GM19397 (cell line): ENCODE results near the gene TRPC6.
"Not testable (repeated sequence)": the region's sequence is repeated elsewhere in the genome, so short reads cannot be mapped to it uniquely, and the experiment has no call there.

ENCODE experiments used
- ATAC-seq: cut with Tn5 transposase; IDR thresholded peaks from one replicate; pipeline ENCODE4 v1.9.1; 2021; ENCODE audit warnings: mild to moderate bottlenecking, moderate library complexity; ENCODE audit not compliant: unreplicated experiment

The TRPC6 gene

DNA sequence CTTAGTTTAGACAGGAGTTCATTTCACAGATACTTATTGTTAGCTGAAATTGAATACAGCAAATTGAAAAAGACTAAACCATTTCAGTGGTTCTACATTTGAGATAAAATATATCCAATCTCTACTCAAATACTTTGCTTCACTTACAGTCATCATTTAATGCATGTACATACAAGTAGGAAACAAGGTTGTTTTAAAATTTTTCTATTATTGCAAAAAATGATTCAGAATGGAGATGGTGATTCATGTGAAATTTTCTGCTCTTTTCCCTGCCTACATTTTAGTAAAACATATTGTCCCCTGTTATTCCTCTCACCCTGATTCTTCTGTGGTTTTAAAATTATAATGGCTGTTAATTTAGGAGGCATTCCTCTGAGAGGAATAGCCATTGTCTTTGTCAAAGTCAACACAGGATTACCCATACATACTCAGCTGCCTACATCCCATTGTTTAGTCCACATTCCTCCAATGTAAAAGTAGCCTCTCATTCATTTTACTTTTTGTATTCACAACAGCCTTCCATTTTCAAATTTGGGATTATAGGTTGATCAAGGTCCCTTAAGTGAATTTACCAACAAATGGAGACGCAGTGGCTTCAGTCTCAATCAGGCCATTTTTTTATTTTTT, 60.1 kb downstream of the TRPC6 start:
- ATAC-seq = no peak

DNA sequence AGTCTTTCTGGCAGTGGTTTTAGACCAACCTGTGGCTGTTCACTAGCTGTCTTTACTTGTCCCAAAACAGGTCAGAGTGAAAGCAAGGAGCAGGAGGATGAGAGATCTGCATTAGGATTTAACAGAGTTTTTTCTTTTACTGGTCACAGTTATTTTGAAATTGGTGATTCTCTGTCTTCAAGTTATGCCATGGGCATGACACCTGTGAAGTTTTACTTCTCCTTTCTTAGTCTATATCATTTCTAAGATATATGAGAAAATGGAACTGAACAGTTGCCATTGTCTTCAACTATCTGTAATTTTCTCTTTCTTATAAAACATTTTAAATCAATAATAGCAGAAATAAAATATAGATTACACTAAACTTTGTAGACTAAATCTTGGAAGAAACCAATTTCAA, 60.6 kb downstream of the TRPC6 start:
- no peak for ATAC-seq

DNA sequence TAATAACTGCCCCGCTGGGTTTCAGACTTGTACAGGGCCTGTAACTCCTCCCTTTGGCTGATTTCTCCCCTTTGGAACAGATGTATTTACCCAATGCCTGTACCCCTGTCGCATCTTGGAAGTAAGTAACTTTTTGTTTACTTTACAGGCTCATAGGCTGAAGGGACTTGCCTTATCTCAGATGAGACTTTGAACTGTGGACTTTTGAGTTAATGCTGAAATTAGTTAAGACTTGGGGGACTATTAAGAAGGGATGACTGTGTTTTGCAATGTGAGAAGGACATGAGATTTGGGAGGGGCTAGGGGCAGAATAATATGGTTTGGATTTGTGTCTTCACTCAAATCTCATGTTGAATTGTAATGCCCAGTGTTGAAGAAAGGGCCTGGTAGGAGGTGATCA, 62.0 kb downstream of the TRPC6 start:
- ATAC-seq = no peak

DNA sequence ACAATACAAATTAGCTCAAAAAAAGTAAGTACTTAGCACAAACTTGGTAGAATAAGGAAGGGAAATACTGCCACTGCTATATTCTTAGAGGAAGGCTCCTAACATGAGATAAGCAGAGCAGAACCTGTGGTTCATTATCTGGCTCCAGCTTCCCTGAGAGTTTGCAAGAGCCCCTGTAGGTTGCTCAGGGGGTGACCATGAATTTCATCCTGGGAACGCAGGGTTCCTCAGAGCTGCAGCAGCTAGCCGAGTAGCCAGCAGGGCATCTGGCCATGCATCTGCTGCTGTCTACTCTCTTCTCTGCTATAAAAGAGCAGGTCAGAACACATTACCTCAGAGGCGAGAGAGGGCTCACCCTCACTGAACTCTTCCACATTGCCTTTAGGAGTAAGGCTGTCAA, 67.3 kb downstream of the TRPC6 start:
- no peak for ATAC-seq

DNA sequence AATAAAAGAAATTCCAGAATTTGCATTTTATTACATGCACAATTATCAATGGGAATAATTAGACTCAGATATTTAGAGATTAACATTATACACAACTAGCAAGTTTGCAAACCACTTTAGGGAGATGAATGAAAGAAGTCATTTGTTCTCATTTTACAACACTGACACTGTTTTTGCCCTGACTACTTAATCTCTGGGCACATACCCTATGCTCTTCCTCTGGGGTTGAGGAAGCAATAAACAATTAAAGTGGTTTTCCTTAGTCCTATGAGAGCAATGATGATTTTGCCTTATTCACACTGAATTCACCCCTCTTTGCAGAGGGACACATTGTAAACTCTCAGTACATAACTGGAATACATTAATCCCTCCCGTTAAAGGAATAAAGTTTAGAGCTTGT, 72.7 kb downstream of the TRPC6 start:
- no peak for ATAC-seq

DNA sequence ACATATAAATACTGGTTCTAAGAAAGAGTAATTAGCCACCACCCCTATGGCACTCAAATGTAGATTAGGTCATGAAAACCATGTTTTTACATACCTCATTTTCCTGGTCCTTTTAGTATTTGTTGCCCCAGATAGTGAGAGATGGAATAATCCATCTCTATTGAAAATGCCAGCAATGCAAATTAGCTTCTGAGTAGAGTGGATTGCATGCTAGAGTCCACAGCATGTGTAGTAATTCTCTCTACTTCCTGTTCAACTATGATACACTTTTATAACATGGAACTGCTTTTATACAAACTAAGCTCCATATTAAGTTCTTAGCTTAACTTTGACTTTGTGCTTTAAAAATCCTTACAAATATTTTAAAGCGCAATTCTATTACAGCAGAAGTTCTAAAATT, 73.2 kb downstream of the TRPC6 start:
- ATAC-seq = no peak

DNA sequence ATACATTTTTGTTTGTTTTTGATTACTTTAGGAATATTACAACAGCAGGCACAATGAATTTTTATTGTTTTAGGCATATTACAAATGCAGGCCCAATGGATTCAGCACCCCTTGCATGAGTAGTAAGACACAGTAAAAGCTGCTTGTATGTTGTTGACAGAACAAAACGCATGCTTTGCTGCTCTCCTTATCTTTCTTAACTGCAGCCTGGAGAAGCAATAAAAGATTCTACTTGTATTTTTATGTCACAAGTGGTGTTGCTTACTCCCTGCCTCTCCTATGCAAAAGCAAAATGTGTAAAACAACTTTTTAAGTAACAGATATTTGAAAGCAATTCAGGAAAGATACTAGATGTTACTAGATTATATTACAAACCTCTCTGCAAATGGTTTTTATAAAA, 73.9 kb downstream of the TRPC6 start:
- ATAC-seq = no peak

DNA sequence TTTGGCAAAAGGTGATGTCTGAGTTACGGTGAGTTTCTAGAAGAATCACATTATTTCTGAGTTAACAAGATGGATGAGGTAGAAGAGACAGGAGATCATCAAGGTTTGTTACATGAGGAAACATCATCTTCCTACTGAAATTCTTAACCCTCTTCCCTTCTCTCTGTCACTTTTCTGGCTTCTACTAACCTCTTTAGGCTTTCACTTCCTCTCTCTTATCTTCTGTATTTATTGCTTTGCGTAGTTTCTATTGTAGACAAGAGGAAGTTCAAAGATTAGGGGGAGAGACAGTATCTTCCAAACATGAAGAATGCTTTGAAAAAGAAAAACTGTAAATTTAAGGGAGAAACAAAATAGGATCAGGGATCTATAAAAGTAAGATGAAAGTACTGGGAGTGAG, 75.4 kb downstream of the TRPC6 start:
- no peak for ATAC-seq

DNA sequence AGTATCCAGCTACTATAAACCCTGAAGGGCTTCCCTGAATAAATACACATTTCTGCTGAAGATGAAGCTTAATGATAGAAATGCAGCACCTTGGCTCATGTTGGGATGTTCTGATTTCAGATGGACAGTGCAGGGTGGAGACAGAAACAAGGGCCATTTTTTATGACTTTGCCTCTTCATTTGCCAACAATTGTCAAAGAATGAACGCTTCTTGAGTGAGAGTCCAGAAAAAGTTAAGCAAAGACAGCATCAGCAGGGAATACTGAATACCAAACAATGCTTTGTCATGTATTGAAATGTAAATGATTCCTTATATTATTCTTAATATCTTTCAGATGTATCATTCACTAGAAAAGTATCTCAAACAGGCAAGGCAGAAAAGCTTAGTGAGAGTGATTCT, 84.9 kb downstream of the TRPC6 start:
- no peak for ATAC-seq

DNA sequence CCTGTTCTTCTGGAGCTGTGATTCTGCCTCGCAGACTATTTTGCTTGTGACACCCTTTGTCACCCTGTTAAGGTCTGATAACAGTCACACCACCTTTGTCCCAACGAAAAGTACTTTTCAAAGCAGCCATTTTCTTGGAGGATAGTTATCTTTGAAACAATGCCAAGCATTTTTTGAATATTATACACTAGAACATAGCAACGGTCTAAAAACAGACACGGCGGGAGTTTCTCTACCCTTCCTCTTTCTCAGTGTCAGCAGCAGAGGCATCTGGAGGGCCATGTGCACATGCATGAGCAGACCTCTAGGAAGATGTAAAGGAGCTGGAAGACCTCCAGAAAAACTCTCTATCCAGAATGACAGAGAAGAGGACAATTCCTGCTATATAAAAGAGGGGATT, 86.5 kb downstream of the TRPC6 start:
- no peak for ATAC-seq

DNA sequence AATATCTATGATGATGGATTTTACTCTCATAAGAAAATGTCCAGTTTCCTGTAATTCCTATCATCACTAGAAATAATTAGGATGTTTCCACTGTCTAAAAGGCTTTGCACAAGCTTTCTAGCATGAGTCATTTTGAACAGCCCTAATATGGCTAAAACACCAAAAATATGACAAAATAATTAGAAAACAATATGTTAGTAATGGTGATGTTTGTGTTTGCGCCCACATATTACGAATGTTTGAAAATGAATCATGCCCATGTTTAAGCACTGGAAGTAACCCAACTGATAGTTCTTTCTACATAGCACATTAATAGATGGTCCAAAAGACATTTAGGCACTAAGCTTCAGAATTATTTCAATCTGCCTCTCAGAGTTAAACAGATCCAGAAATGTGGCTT, 96.0 kb downstream of the TRPC6 start:
- ATAC-seq = no peak

DNA sequence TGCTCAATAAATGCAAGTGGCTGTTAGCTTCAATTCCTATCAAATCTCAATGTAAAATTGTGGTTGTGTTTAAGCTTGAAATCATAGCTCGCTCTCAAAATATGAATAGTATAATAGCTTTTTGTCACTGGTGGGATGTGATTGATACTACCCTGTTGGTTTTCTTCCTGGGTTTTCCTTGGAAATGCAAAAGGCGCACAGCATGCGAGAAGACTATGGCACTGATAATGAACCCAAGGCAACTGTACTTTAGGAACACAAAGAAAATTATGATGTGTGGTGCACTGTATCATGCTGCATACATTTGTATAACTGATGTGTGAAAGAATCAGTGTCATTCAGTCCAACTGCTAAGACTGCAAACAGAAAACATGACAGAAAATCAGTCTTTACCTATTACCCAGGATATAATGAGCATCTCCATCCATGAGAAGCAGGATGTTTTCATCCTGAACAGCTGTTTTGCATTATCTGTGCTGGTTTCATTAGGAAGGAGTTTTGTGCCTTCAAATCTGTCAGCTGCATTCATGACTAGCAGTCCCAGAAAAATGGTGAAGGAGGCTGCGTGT, 101.2 kb downstream of the TRPC6 start:
- ATAC-seq = no peak

DNA sequence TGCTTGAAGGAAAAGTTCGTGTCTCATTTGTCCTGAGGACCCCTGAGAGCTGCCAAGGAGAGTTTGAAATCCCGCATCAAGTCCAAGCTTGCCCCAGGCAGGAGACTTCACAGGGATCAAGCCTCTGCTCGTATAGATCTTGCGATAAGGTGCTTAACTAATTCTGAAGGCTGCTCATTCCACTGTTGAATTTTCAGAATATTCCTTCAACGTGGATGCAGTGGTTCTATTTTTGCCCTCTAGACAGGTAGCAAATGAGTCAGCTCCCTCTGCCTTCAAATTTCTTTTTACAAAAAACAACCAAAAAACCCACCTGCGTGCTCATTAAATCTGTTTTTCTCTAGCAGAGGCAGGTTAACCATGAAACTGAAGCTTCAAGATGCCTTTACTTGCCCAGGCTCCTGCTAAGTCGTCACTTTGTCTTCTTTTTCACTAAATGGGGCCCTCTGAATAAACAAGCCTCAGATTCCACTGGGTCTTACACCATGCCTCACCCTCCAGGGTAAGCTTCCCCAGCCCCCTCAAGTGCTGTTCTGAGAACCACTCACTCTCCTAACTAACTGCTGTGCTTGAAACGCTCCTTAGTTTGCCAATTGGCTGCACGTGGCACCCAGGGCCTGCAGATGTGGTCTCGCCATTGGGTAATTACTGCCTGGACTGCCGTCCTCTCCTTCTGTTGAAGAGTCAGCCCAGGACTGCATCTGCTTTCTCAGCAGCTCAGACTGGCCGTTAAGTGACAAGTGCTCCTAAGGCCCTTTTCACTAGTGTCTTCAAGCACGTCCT, 105.0 kb downstream of the TRPC6 start:
- ATAC-seq = no peak

DNA sequence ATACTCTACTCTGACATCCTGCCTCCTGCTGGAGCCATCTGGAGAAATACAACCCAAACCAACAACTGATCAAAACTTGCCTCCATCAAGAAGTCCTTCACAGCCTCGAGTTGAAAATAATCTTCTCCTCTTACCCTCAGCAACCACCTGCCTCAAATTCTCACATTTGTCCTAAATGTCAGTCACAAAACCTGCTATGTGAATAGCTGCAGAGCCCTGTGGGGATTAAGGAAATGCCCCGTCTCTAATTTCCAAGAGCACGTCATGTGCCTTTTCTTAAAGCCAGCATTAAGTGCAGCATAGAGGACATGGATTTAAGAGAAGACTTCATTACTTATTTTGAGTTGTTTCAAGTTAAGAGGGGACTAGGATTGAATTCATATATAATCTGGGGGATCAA, 105.9 kb downstream of the TRPC6 start:
- ATAC-seq = no peak

DNA sequence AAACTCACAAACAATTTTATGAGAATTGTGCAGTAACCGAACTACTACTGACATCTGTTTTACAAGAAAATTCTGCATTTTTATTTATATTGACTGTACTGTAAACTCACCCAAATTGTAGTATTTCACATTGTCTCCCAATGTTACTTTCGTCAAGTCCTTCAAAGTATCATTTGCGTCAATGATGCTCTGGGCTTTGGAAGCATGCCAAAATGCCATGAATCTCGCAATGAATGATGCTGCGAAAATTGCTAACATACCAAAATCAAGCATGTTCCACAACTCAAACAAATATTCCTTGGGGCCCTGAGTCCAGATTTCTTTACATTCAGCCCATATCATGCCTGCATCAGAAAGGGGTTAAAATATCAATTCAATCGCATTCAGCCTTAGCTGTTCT, 107.6 kb downstream of the TRPC6 start:
- ATAC-seq = no peak

DNA sequence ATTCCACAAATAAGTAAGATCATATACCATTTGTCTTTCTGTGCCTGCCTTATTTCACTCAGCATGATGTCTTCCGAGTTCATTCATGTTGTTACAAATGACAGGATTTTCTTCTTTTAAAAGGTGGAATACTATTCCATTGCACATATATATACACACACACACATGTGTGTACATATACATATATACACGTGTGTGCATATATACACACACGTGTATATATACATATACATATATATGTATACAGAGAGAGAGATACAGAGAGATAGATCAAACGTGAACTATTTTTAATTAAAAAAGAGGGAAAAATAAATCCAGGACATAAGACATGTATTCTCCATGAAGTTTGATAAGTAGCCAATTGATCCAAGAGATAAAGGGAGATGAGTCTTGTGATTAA, 108.1 kb downstream of the TRPC6 start:
- no peak for ATAC-seq

DNA sequence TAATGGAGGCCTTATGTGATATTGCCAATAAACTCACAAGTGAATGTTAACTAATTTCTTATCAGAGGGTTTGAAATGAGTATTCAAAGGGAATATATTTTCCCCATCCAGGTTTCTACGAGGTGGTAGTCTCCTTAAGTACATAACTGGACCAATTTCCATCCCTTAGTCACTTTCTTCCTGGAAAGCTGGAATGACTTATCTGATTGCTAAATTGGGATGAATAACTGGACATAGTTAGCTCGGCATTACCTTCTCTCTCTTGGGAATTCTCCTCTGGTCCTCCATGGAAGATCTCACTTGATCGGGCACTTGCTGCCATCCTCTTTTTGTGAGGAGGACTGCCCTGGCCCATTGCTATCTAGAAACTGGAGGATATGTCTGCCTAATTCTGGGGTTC, 109.1 kb downstream of the TRPC6 start:
- no peak for ATAC-seq

DNA sequence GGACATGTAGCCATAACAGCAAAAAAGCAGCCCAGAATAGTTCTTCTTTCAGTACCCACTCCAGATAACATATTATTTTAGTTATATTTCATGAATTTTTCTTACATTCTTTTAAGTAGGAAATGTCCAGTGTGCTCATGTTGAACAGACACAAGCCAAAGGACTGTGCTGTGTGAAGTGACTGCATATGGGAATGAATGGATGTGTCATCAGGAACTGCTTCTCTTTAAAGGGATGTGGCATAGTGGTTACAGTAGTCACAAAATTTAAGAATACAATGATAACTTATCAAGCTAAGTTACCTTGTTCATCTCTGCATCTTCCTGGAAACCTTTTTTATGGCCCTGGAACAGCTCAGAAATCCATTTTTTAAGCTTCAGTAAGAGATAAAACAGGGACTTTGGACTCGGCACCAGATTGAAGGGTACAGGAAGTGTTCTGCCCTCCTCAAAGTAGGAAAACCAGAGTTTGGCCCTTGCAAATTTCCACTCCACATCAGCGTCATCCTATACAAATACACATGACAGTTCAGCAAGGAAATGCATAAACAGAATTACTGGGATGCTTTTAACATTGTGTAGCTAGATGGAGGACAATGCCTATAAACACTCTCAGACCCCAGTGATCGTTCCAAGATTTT, 112.8 kb downstream of the TRPC6 start:
- ATAC-seq = no peak

DNA sequence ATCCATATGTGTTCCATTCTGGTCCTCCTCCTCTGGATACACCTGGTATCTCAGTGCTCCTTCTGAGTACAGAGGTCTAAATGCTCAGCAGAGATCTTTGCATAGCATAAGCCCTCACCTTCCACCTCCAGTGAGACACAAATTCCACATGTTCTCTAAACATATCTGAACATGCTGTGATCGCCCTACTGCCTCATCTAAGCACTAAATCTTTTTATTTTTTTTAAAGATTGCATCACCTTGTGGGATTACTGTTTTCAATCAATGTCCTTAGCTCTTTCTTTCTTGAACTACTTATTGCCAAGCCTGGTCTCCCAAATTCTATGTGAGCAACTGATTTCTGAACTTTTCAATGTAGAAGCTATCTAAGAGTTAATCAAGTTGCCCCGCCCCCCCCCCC, 113.4 kb downstream of the TRPC6 start:
- ATAC-seq = no peak

DNA sequence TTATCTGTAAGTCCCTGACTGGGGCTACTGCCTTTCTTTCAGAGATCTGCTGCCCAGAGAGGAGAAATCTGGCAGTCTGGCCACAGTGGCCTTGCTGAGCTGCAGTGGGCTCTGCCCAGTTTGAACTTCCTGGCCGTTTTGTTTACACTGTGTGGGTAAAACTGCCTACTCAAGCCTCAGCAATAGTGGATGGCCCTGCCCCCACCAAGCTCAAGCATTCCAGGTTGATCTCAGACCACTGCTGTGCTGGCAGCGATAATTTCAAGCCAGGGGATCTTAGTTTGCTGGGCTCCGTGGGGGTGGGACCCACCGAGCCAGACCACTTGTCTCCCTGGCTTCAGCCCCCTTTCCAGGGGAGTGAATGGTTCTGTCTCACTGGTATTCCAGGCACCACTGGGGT, 117.5 kb downstream of the TRPC6 start:
- ATAC-seq = no peak

DNA sequence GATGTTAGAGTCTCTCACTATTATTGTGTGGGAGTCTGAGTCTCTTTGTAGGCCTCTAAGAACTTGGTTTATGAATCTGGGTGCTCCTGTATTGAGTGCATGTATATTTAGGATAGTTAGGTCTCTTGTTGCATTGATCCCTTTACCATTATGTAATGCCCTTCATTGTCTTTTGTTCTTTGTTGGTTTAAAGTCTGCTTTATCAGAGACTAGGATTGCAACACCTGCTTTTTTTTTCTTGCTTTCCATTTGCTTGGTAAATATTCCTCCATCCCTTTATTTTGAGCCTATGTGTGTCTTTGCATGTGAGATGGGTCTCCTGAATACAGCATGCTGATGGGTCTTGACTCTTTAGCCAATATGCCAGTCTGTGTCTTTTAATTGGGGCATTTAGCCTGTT, 119.4 kb downstream of the TRPC6 start:
- not testable (repeated sequence) for ATAC-seq

DNA sequence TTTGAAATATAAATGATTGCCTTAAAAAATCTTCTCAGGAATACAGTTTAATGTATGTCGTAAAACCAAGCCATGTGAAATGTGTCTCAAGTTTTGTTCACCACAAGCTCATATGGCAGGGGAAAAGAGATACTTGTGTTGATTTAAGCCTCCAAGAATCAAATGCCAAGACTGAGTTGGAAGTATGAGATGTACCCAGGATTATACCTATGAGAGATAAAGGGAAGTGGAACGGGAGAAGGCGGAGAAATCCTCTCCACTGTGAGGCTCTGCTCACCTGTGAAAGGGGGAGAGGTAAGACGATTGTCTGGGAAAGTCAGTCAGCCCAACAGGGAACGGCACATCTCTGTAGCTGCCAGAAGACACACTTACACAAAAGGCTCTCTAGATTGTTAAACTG, 124.8 kb downstream of the TRPC6 start:
- ATAC-seq = no peak
